Cortex of kidney (tissue), 1 donor: Measurements from ENCODE around the gene PARP6.

ENCODE experiments used
- DNase-seq: peaks from one replicate; lab custom pipeline; 2025; lab: John Stamatoyannopoulos, UW

PARP6 gene

DNA sequence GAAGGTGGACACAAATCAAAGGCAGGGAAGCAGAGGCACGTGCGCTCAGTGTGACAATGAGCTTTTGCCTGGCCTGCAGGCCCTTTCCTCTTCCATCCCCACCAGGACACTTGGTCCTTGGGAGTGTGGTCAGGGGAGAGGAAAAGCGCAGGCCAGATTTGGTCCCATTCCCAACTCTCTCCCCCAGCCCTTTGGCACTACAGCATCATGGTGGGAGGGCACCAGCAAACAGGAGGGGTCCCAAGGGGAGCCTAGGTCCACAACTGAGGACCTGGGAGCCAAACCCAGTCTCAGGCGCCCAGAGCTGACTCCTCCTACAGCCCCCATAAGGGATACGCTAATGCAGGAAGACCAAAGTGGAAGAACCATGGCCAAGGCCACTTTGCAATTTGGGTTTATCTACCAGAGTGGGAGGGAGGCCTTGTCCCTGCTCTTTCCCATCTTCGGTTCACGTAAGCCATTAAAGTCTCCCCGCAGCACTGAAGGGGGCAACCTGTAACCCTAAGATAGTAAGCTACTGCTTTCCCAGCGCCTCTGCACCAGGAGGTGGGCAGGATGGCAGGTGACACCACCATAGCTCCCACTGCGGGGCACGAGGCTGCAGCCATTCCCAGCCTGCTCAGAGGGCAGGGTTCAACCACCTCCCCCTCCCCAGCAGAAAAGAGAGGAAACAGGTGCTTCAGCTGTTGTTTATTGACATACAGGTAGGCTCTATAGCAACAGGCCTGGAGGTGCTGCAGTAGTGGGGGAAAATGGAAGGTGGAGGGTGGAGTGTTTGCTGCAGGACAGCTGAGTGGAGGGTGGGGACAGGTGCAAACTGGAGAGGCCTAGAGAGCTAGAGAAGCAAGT is 73.8 kb downstream of the PARP6 start:
- no peak for DNase-seq

DNA sequence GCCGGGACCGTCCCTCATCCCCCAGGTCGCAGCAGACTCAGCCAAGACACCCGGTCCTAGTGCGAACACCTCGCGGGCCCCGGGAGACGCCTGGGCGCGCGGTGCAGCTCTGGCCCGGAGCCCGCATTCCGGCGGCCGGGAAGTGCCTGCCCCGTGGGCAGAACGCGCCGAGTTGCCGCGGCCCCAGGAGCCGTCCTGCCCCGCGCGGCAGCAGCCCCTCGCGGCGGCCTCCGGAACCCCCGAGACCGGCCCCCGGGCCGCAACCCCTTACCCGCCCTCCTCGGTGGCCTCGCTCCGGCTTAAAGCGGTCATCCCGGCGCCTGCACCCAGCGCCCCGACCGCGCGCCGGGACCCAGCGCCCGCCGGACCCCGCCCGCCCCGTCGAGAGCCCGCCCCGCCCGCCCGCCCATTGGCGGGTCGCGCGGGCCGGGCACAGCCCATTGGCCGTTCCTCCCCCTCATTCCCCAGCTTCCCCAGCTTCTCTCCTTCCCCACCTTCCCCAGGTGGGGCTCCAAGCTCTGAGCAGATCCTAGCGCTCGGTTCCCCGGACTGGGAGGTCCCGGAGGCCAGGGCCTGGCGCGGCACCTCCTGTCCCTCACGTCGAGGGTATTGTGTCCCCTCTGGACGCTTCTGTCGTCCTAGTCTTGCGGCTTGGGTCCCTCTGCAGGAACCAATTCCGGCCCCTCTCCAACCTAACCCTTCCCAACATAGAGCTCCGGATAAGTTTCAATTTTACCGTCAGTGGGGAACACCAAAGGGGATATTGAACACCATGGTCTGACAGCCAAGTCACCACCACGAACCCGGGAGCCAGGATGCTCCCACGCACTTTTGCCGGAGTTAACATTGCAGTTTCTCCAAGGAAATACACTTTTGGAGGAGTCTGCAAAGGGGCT is 74.6 kb downstream of the PARP6 start, which contains the start of gene GRAMD2A:
Gene GRAMD2A (minus strand): TSS at position 328 of the 896 bp plus-strand sequence.
- DNase-seq, result no peak

DNA sequence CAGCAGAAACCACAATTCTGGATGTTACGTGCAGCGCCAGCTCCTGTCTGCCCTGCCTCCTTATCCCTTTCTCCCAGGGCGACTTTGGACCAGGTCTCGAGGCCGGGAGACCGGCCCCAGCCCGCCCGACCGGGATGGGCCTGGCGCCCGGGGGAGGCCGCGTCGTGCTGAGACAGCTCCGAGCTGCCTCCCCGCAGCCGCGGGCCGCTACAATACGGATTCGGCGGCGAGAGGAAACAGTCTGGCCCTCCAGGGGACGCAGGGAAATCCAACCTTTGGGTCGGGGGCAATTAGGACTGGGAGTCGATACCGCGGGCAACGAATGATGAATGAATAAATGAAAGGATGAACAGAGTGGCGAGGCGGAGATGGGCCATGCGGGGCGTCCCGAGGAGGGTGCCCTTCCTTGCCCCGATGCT is 75.3 kb downstream of the PARP6 start:
- DNase-seq, result no peak

DNA sequence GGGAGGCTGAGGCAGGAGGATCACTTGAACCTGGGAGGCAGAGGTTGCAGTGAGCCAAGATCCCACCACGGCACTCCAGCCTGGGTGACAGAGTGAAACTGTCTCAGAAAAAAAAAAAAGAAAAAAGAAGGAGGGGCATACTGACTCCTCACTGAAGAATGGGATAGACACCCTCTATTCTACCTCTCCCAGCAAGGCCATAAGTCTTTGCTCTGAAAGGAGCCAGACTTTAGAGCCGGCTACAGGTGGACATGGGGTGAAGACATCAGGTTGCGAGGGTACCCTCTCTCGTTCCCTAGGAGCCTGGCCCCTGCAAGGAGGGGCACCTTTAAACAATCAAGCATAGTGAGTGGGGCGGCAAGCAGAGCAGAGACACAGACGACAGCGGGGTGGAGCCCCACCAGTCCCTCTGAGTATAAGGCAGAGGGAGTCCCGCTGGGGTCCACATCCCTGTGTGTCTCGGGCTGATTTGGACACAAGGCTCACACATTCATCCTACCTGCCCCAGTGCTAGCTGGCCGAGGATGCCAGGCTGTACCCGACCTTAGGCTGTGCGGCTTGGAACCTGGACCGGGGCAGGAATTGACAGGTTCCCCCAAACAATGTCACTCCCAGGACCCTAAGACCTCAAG is 75.8 kb downstream of the PARP6 start:
- no peak for DNase-seq

DNA sequence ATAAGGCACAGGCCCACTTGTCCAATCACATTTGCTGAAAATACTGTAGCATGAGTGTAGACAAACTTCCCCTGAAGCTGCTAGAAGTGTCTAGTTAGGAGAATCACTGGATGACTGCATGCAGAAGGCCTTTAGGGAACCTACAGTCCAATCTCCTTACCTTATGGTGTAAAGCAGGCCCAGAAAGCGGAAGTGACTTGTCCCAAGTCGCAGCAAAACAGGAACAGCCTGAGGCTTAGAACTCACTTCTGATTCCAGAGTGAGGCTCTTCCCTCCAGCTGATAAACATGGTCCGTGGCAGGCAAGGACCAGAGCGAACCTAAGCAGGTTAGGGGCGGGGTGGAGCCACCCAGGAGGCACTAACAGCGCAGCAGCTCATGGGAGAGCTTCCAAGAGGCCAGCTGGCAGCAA is 77.2 kb downstream of the PARP6 start:
- DNase-seq, result no peak

DNA sequence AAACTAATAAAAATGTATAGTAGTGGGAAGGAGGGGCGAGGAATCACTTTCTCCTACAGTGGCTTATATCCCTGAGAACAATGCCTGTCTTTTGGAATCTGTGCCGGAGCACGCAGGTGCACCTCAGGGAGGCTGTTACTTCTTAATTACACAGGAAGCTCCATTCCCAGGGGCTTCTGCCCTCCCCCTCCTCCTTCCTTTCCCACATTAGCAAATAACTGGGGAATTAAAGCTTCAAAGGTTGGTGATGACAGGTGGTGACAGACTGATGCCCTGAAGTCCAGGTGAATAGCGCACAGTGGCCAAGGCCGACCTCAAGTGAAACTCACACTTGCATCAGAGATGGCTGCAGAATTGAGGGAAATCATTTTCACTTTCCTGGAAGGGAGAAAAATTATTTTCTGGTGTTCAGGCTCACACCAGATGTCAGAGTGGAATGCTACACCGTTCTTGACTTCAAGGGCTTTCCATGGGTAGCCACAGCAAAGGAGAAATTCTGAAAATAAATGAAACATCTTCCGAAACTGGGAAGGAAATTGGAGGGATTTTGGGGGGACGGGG is 78.4 kb downstream of the PARP6 start:
- DNase-seq, result no peak

DNA sequence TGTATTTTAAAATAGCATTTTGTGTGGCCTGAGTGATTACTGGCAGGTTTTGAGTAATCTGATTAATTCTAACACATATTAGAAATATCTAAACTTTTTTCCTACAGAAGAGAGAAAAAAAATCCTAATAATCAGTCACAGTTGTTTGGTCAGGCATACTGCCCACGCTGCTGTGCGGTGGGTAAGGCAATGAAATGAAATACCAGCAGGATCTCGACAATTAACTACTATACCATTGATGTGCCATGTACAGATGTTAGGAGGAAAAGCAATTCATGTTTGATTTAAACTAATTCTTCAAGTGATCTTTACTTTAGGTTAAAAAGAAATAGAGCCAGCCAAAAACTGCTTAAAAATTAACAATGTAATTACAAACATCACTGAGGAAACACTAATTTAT is 79.9 kb downstream of the PARP6 start:
- DNase-seq, result no peak
